SK-N-SH treated with all-trans-retinoic acid at 6 μM for 48 hours (cell line): Measurements from ENCODE around the gene S100A14.

Experiments
- GLIS3 ChIP-seq: fragments of 250-450 bp; sonication (Bioruptor Pico); IDR thresholded peaks from 2 replicates; pipeline ENCODE4 v1.5.0; 2020; ENCODE audit warnings: mild to moderate bottlenecking, moderate library complexity
- SNAI2 ChIP-seq: fragments of 250-450 bp; sonication (Bioruptor Pico); IDR thresholded peaks from 2 replicates; pipeline ENCODE4 v1.5.0; 2020; ENCODE audit warnings: mild to moderate bottlenecking, moderate library complexity
- TCF4 ChIP-seq: fragments of 250-450 bp; sonication (Bioruptor Pico); IDR thresholded peaks from 2 replicates; pipeline ENCODE4 v1.8.0; 2021; ENCODE audit warnings: mild to moderate bottlenecking, moderate library complexity, borderline replicate concordance
- TOX ChIP-seq: fragments of 250-450 bp; sonication (Bioruptor Pico); IDR thresholded peaks from 2 replicates; pipeline ENCODE4 v1.8.0; 2021; ENCODE audit warnings: mild to moderate bottlenecking, moderate library complexity, borderline replicate concordance
- ZC3H10 ChIP-seq: fragments of 250-450 bp; sonication (Bioruptor Pico); IDR thresholded peaks from 2 replicates; pipeline ENCODE4 v1.5.1; 2021; ENCODE audit warnings: mild to moderate bottlenecking, moderate library complexity
- ZNF70 ChIP-seq: fragments of 450-650 bp; formaldehyde crosslinking; IDR thresholded peaks from 2 replicates; pipeline ENCODE4 v1.5.0; 2020; ENCODE audit warnings: mild to moderate bottlenecking, moderate library complexity
- ZNF8 ChIP-seq: fragments of 450-650 bp; formaldehyde crosslinking; IDR thresholded peaks from 2 replicates; pipeline ENCODE4 v1.5.0; 2020; ENCODE audit warnings: mild to moderate bottlenecking, moderate library complexity
- TF ChIP-seq, protein P1 (sequence below): fragments of 250-450 bp; sonication (Bioruptor Pico); IDR thresholded peaks from 2 replicates; pipeline ENCODE4 v1.5.1; 2020; ENCODE audit warnings: low read depth, mild to moderate bottlenecking, moderate library complexity
- TF ChIP-seq, protein P2 (sequence below): fragments of 250-450 bp; sonication (Bioruptor Pico); IDR thresholded peaks from 2 replicates; pipeline ENCODE4 v1.5.1; 2021; ENCODE audit warnings: mild to moderate bottlenecking, moderate library complexity

DNA sequence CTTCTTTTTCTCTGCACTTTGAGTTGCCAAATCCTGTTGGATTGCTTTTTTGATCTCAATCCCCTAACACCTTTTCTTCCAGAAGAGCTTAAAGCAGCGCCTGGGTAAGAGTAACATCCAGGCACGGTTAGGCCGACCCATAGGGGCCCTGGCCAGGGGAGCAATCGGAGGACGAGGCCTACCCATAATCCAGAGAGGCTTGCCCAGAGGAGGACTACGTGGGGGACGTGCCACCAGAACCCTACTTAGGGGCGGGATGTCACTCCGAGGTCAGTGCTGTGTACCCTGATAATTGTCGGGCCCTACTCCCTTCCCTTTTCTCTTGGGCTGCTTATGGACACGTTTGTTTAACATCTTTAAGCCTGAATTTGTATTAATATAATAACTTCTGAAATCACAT lies 26.0 kb upstream of the S100A14 start:
- TF ChIP-seq GLIS3 (CRISPR knock-in tag): no peak
- TF ChIP-seq, protein P1, sequence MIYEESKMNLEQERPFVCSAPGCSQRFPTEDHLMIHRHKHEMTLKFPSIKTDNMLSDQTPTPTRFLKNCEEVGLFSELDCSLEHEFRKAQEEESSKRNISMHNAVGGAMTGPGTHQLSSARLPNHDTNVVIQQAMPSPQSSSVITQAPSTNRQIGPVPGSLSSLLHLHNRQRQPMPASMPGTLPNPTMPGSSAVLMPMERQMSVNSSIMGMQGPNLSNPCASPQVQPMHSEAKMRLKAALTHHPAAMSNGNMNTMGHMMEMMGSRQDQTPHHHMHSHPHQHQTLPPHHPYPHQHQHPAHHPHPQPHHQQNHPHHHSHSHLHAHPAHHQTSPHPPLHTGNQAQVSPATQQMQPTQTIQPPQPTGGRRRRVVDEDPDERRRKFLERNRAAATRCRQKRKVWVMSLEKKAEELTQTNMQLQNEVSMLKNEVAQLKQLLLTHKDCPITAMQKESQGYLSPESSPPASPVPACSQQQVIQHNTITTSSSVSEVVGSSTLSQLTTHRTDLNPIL (CRISPR knock-in tag): no peak
- TF ChIP-seq, protein P2, sequence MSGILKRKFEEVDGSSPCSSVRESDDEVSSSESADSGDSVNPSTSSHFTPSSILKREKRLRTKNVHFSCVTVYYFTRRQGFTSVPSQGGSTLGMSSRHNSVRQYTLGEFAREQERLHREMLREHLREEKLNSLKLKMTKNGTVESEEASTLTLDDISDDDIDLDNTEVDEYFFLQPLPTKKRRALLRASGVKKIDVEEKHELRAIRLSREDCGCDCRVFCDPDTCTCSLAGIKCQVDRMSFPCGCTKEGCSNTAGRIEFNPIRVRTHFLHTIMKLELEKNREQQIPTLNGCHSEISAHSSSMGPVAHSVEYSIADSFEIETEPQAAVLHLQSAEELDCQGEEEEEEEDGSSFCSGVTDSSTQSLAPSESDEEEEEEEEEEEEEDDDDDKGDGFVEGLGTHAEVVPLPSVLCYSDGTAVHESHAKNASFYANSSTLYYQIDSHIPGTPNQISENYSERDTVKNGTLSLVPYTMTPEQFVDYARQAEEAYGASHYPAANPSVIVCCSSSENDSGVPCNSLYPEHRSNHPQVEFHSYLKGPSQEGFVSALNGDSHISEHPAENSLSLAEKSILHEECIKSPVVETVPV (CRISPR knock-in tag): no peak
- TF ChIP-seq SNAI2 (CRISPR knock-in tag): no peak
- no peak for TF ChIP-seq ZC3H10 (CRISPR knock-in tag)
- no peak for TF ChIP-seq TCF4 (CRISPR knock-in tag)
- TF ChIP-seq ZNF70 (CRISPR knock-in tag): no peak
- no peak for TF ChIP-seq TOX (CRISPR knock-in tag)
- TF ChIP-seq ZNF8 (CRISPR knock-in tag): no peak
